ENCODE measurements around the gene MMP23B. TPM values are rescaled to one million over a fixed set of nuclear protein-coding genes. Genes with fewer than 3 reads are reported as not detected.

The MMP23B gene
- total and polyA plus RNA-seq, 10 of the 15 experiments (the other 5 are each of a cell fraction or from before 2014, with no cell fraction given) = 0.25 to 0.76 (median 0.34) TPM; not detected in 4

GRCh38 chr1:1615256-1616044 is 16.5 kb upstream of the MMP23B start, which contains the start of gene MIB2:
MIB2 (plus strand) TSS chr1:1615500; CDS start chr1:1623453, 7,953 bp downstream.
- peak within 1 kb of the TSS; percentile 98 for H3K27ac ChIP-seq (ENCODE audit: control insufficient read depth, insufficient read depth)
- RAD21 ChIA-PET (ENCODE audit: unreplicated experiment) = interaction anchor here (0.7 to 2.8 kb wide), 4 partner anchors 13 to 63 kb away, joined by 3 to 8 read pairs (median 5); no protein-coding TSS in a partner anchor
- BruUV-seq (replicated peaks) = no TSS peak
- H3K4me3 ChIP-seq = peak within 1 kb of the TSS; percentile 85
- SMC1A ChIA-PET (ENCODE audit: uncharacterized antibody, unreplicated experiment) = interaction anchor here (1.2 to 1.8 kb wide), 2 partner anchors 13 to 290 kb away, joined by 3 to 4 read pairs; no protein-coding TSS in a partner anchor
- H3K27me3 ChIP-seq (replicated peaks in 1 of 2; ENCODE audit: control insufficient read depth in 2 of 2, insufficient read depth in 2 of 2, low read length in 1 of 2) = no peaks in the 10 kb centered on the region; a peak in 1 of 4 replicates
- peak within 1 kb of the TSS; percentile 93 for H3K4me2 ChIP-seq (ENCODE audit: control insufficient read depth, insufficient read depth)
- peak within 1 kb of the TSS; percentile 93 for H2AFZ ChIP-seq (ENCODE audit: control insufficient read depth, low read depth, low read length)
- POLR2A ChIA-PET = interaction anchor here (0.6 to 1.5 kb wide), 4 partner anchors 8 to 217 kb away, joined by 3 to 8 read pairs (median 4); no protein-coding TSS in a partner anchor
- in situ Hi-C loops (cut with MboI) (no loop called here), intact Hi-C loops (cut with micrococcal nuclease; ENCODE audit: unreplicated experiment) (loop anchor here (5.0 kb wide), 1 partner anchor 43 kb away; the partner anchor contains the start of gene SSU72)
- peak; percentile 97 for FAIRE-seq
- 1% methylated on average over 100 of the region's 107 CpGs for WGBS (ENCODE audit: insufficient coverage, insufficient replicate concordance, low lambda C conversion rate, missing lambda C conversion rate)
- CTCF ChIA-PET = interaction anchor here (0.7 to 1.0 kb wide), 2 partner anchors 9 to 13 kb away, joined by 4 to 5 read pairs; no protein-coding TSS in a partner anchor
- H3K79me2 ChIP-seq (ENCODE audit: control insufficient read depth, insufficient read depth, low read length) = peaks cover 3% of the 10 kb centered on the region
- peak; percentile 87 for DNase-seq (ENCODE audit: low read depth, low spot score)
- H3K9me3 ChIP-seq (replicated peaks; ENCODE audit: control insufficient read depth, insufficient read depth, low read length) = no peaks in the 10 kb centered on the region
- H4K20me1 ChIP-seq (ENCODE audit: control insufficient read depth, insufficient read depth) = 0 out of 2 replicates have a peak, but pooled peaks cover 3% of the 10 kb centered on the region
- H3K9ac ChIP-seq (ENCODE audit: control insufficient read depth, insufficient read depth, low read length) = peak within 1 kb of the TSS; percentile 99
- H3K36me3 ChIP-seq (ENCODE audit: control insufficient read depth in 2 of 2, insufficient read depth in 2 of 2, low read length in 1 of 2) = peaks cover 0 to 2% of the 10 kb centered on the region in 2 experiments; a peak in 1 of 4 replicates
- ATAC-seq = peak; percentile 95
- peaks cover 15% of the 10 kb centered on the region for H3K4me1 ChIP-seq (ENCODE audit: control insufficient read depth, insufficient read depth, low read length)
- TF ChIP-seq NFYB (IDR thresholded peaks at IDR 0.05; ENCODE audit: insufficient read depth, low read depth, low read length) = 0 out of 2 replicates have a peak, but pooled peaks have one; percentile 18
- 0 out of 2 replicates have a peak, but pooled peaks have one; percentile 72 for TF ChIP-seq NKRF (conservative IDR thresholded peaks at IDR 0.05)
- TF ChIP-seq MTA2 (IDR thresholded peaks at IDR 0.05; ENCODE audit: low read depth) = no peak
- TF ChIP-seq TCF3 (IDR thresholded peaks at IDR 0.05; ENCODE audit: borderline replicate concordance, insufficient read depth, low read depth, low read length) = 0 out of 2 replicates have a peak, but pooled peaks have one; percentile 7
- TF ChIP-seq STAT1 (conservative IDR thresholded peaks at IDR 0.05) = peak; percentile 80; the same call in 1 of the 2 replicates
- TF ChIP-seq MEF2A (IDR thresholded peaks at IDR 0.05; ENCODE audit: insufficient read depth, low read depth, low read length) = no peak
- 0 out of 2 replicates have a peak, but pooled peaks have one; percentile 50 for TF ChIP-seq ZNF217 (IDR thresholded peaks at IDR 0.05)
- TF ChIP-seq SIN3A (IDR thresholded peaks at IDR 0.05; ENCODE audit: low read depth, low read length) = peak; percentile 88; the same call in 1 of the 2 replicates
- peak; percentile 94 for TF ChIP-seq DPF2 (IDR thresholded peaks at IDR 0.05)
- TF ChIP-seq NFIC (IDR thresholded peaks at IDR 0.05; ENCODE audit: low read depth, low read length) = no peak
- peak; percentile 98 for TF ChIP-seq CREB1 (IDR thresholded peaks at IDR 0.05; ENCODE audit: low read depth)
- TF ChIP-seq E4F1 (IDR thresholded peaks at IDR 0.05; ENCODE audit: borderline replicate concordance, partially characterized antibody) = peak; percentile 40
- TF ChIP-seq NR2F1 (conservative IDR thresholded peaks at IDR 0.05) = peak; percentile 94

Measured in GM12878 (cell line).